Stomach (tissue), 4 donors: ENCODE data around the gene LCE1A.

Experiments used
- CTCF ChIP-seq, 7 experiments: fragments of 450-650 bp in 4 of 7; fragments of 200-600 bp in 3 of 7; sonication (generic) in 3 of 7; IDR thresholded peaks; one replicate each; pipeline ENCODE4 v1.5.1; 2016 to 2019; ENCODE audit warnings: antibody characterized with exemption in 7 of 7, control low read depth in 2 of 7, mild to moderate bottlenecking in 1 of 7
- EP300 ChIP-seq: sonication (generic); formaldehyde crosslinking; IDR thresholded peaks from one replicate; pipeline ENCODE4 v1.6.1; 2017; ENCODE audit warnings: antibody characterized with exemption
- POLR2A ChIP-seq, 4 donors: fragments of 450-650 bp; IDR thresholded peaks; one replicate each; pipeline ENCODE4 v1.6.1; 2016; ENCODE audit warnings: antibody characterized with exemption in 4 of 4, control low read depth in 2 of 4, mild to moderate bottlenecking in 1 of 4, moderate library complexity in 1 of 4
- POLR2AphosphoS5 ChIP-seq, 3 donors: sonication (generic); formaldehyde crosslinking; IDR thresholded peaks; one replicate each; pipeline ENCODE4 v1.6.1; 2016; ENCODE audit warnings: antibody characterized with exemption in 3 of 3

GRCh38 chr1:152824964-152825363, 2.3 kb upstream of the LCE1A start:
- no peak for TF ChIP-seq CTCF (IDR thresholded peaks at IDR 0.05)
- no peak for TF ChIP-seq POLR2A (IDR thresholded peaks at IDR 0.05)
- TF ChIP-seq POLR2AphosphoS5 (IDR thresholded peaks at IDR 0.05), result no peak
- no peak for TF ChIP-seq EP300
